PC-3 (cell line): ENCODE measurements around the gene STOX2. TPM values are rescaled to one million over a fixed set of nuclear protein-coding genes. Genes with fewer than 3 reads are reported as not detected.

Experiments used
- ATAC-seq: fragments of 200-7000 bp; cut with Tn5 transposase; 2 replicates; pipeline ENCODE4 v1.9.1; 2020; ENCODE audit warnings: mild to moderate bottlenecking, moderate library complexity
- BruUV-seq: library from RNA; stranded (reverse); fragments of 400-500 nt; replicated peaks from 2 replicates; lab custom pipeline; 2021; lab: Mats Ljungman, UMichigan
- CTCF ChIA-PET: fragments of 300-600 bp; sonication (Branson Sonifier 250); formaldehyde crosslinking; loops from one replicate; lab custom pipeline; 2022; ENCODE audit warnings: antibody characterized with exemption; lab: Charles Lee
- POLR2A ChIA-PET: fragments of 300-600 bp; sonication (Branson Sonifier 250); formaldehyde crosslinking; loops from one replicate; lab custom pipeline; 2022; ENCODE audit warnings: antibody characterized with exemption; ENCODE audit not compliant: unreplicated experiment; lab: Charles Lee
- DNase-seq: peaks from one replicate; pipeline ENCODE4 v3.0.0-alpha.2; 2015
- H2AFZ ChIP-seq: fragments of 300-600 bp; sonication (generic); 2 replicates; pipeline ENCODE4 v1.6.0; 2016; ENCODE audit warnings: antibody characterized with exemption, low read length
- H3F3A ChIP-seq: fragments of 300-600 bp; sonication (generic); one replicate; pipeline ENCODE4 v1.6.0; 2017; ENCODE audit warnings: antibody characterized with exemption, low read length, control low read depth, mild to moderate bottlenecking; ENCODE audit not compliant: unreplicated experiment
- H3K27ac ChIP-seq: fragments of 300-600 bp; sonication (generic); 2 replicates; pipeline ENCODE4 v1.5.1; 2016; ENCODE audit warnings: mild to moderate bottlenecking, low read length
- H3K27me3 ChIP-seq: fragments of 300-600 bp; sonication (generic); 2 replicates; pipeline ENCODE4 v1.6.1; 2016; ENCODE audit warnings: low read length, mixed read lengths
- H3K36me3 ChIP-seq: fragments of 300-600 bp; sonication (generic); 2 replicates; pipeline ENCODE4 v1.6.1; 2016; ENCODE audit warnings: low read depth, mixed run types, low read length, mixed read lengths
- H3K4me1 ChIP-seq: fragments of 300-600 bp; sonication (generic); 2 replicates; pipeline ENCODE4 v1.5.1; 2016; ENCODE audit warnings: low read length; ENCODE audit not compliant: insufficient read depth
- H3K4me2 ChIP-seq: fragments of 300-600 bp; sonication (generic); 2 replicates; pipeline ENCODE4 v1.6.0; 2016; ENCODE audit warnings: low read length
- H3K4me3 ChIP-seq: fragments of 300-600 bp; sonication (generic); 2 replicates; pipeline ENCODE4 v1.5.1; 2016; ENCODE audit warnings: mild to moderate bottlenecking, low read length, mixed read lengths
- H3K79me2 ChIP-seq: fragments of 300-600 bp; sonication (generic); 2 replicates; pipeline ENCODE4 v1.6.1; 2017; ENCODE audit warnings: low read length, mixed read lengths
- H3K9ac ChIP-seq: fragments of 300-600 bp; sonication (generic); 2 replicates; pipeline ENCODE4 v1.6.0; 2016; ENCODE audit warnings: mild to moderate bottlenecking, low read length
- H3K9me2 ChIP-seq: fragments of 300-600 bp; sonication (generic); replicated peaks from 2 replicates; pipeline ENCODE4 v1.6.1; 2016; ENCODE audit warnings: mixed run types, low read length, mixed read lengths
- H3K9me3 ChIP-seq: fragments of 300-600 bp; sonication (generic); 2 replicates; pipeline ENCODE4 v1.6.1; 2016; ENCODE audit warnings: low read length, mixed read lengths
- H4K20me1 ChIP-seq: fragments of 300-600 bp; sonication (generic); 2 replicates; pipeline ENCODE4 v1.6.1; 2016; ENCODE audit warnings: low read length, mixed read lengths
- EZH2 ChIP-seq: fragments of 300-600 bp; sonication (generic); IDR thresholded peaks from one replicate; pipeline ENCODE4 v1.6.1; 2017; ENCODE audit warnings: antibody characterized with exemption, mild to moderate bottlenecking, low read length; ENCODE audit not compliant: unreplicated experiment
- EZH2phosphoT487 ChIP-seq: fragments of 300-600 bp; sonication (generic); IDR thresholded peaks from 2 replicates; pipeline ENCODE4 v1.6.1; 2018; ENCODE audit warnings: mild to moderate bottlenecking, antibody characterized with exemption, low read length, borderline replicate concordance
- intact Hi-C: fragments of 100-400 bp; cut with micrococcal nuclease; formaldehyde crosslinking; loops from 2 replicates; pipeline ENCODE4 v1.9.0; 2023
- total RNA-seq: library from RNA; depleted of rRNA; stranded (reverse); fragments of >200 nt; gene quantifications from 2 replicates; pipeline ENCODE4 v1.2.3, GENCODE V29; 2014
- TF ChIP-seq, protein P1 (sequence below): fragments of 300-600 bp; sonication (generic); conservative IDR thresholded peaks from 2 replicates; pipeline ENCODE4 v1.5.1; 2017; ENCODE audit warnings: antibody characterized with exemption, low read depth, mild to moderate bottlenecking, low read length

STOX2 gene
- total RNA-seq, 1 experiment from 2014 or later = 3.6 TPM

DNA sequence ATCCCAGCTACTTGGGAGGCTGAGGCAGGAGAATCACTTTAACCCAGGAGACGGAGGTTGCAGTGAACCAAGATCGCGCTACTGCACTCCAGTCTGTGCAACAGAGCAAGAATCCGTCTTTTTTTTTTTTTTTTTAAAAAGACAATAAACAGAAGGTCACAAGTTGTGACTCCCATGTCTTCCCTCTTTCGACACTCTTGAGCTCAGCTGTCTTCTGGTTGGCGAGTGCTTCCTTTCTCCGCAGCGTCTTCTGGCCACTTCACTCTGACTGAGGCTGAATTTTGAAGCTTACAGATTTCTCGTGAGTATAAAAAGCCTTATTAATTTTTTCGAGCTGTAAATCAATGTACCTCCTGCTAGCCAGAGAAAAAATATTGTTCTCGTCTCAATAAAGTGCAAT is 124.9 kb downstream of the STOX2 start:
- no TSS peak for BruUV-seq
- ChIA-PET CTCF (no interaction called here), POLR2A (no interaction called here)
- intact Hi-C loops = no loop called here
- no peak overlapping the region for H3K4me2 ChIP-seq
- ATAC-seq = no peak
- H3F3A ChIP-seq = no peaks in the 10 kb centered on the region
- H3K4me3 ChIP-seq = no peak overlapping the region
- no peak for DNase-seq
- no peaks in the 10 kb centered on the region for H3K79me2 ChIP-seq
- H3K27ac ChIP-seq = no peak overlapping the region
- no peaks in the 10 kb centered on the region for H3K9me3 ChIP-seq
- H3K36me3 ChIP-seq = no peaks in the 10 kb centered on the region
- no peak overlapping the region for H2AFZ ChIP-seq
- H3K4me1 ChIP-seq = no peaks in the 10 kb centered on the region
- peaks cover 42% of the 10 kb centered on the region for H3K27me3 ChIP-seq
- no peaks in the 10 kb centered on the region for H3K9me2 ChIP-seq
- no peaks in the 10 kb centered on the region for H4K20me1 ChIP-seq
- H3K9ac ChIP-seq = no peak overlapping the region
- TF ChIP-seq EZH2 (no peak), EZH2phosphoT487 (no peak)
- TF ChIP-seq, protein P1, sequence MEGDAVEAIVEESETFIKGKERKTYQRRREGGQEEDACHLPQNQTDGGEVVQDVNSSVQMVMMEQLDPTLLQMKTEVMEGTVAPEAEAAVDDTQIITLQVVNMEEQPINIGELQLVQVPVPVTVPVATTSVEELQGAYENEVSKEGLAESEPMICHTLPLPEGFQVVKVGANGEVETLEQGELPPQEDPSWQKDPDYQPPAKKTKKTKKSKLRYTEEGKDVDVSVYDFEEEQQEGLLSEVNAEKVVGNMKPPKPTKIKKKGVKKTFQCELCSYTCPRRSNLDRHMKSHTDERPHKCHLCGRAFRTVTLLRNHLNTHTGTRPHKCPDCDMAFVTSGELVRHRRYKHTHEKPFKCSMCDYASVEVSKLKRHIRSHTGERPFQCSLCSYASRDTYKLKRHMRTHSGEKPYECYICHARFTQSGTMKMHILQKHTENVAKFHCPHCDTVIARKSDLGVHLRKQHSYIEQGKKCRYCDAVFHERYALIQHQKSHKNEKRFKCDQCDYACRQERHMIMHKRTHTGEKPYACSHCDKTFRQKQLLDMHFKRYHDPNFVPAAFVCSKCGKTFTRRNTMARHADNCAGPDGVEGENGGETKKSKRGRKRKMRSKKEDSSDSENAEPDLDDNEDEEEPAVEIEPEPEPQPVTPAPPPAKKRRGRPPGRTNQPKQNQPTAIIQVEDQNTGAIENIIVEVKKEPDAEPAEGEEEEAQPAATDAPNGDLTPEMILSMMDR = no peak

DNA sequence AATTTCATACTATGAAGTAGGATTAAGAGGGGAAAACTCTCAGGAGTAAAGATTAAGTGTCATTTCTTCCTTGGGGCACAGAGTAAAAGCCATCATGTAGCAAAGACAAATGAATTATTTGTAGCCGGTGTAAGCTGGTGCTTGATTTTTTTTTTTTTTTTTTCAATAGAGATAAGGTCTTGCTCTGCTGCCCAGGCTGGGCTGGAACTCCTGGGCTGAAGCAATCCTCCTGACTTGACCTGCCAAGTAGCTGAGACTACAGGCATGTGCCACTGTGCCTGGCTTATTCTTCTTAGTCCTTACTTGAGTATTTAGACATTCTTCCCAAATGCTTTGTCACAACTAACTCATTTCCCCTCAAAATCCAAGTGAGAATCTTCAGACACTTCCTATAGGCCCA is 125.7 kb downstream of the STOX2 start:
- ATAC-seq (no peak), DNase-seq (no peak)
- H3K9me2 ChIP-seq = no peaks in the 10 kb centered on the region
- H3F3A ChIP-seq = no peaks in the 10 kb centered on the region
- H3K4me1 ChIP-seq = no peaks in the 10 kb centered on the region
- ChIA-PET CTCF (no interaction called here), POLR2A (no interaction called here)
- H3K27me3 ChIP-seq = peaks cover 43% of the 10 kb centered on the region
- H3K36me3 ChIP-seq = no peaks in the 10 kb centered on the region
- no peaks in the 10 kb centered on the region for H4K20me1 ChIP-seq
- H3K9ac ChIP-seq = no peak overlapping the region
- no TSS peak for BruUV-seq
- no peak for TF ChIP-seq EZH2
- TF ChIP-seq, protein P1 = no peak
- no peak for TF ChIP-seq EZH2phosphoT487
- no peak overlapping the region for H3K27ac ChIP-seq
- no peaks in the 10 kb centered on the region for H3K79me2 ChIP-seq
- intact Hi-C loops = no loop called here
- H3K4me2 ChIP-seq = no peak overlapping the region
- H3K9me3 ChIP-seq = no peaks in the 10 kb centered on the region
- no peak overlapping the region for H3K4me3 ChIP-seq
- no peak overlapping the region for H2AFZ ChIP-seq

DNA sequence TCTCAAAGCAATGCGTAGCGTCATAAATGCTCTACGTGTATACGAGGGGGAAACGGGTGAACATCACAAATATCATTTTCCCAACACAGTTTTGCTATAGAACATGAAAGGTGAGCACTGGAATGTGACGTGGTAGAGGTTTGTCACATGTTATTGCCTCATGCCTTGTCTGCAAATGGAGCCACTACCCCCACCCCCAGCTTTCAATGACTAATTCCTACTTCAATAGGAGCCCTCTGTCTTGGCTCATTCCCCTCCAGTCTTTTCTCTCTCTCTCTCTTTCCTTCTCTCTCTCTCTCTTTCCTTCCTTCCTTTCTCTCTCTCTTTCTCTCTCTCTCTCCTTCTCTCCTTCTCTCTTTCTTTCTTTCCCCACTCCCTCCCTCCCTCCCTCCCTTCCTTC is 127.0 kb downstream of the STOX2 start:
- Histone ChIP-seq H3K9me3 (no peaks in the 10 kb centered on the region), H3K9ac (no peak overlapping the region), H3K36me3 (no peaks in the 10 kb centered on the region), H3K79me2 (no peaks in the 10 kb centered on the region), H3K27ac (no peak overlapping the region), H2AFZ (no peak overlapping the region), H3K4me3 (no peak overlapping the region), H3F3A (no peaks in the 10 kb centered on the region), H4K20me1 (no peaks in the 10 kb centered on the region), H3K4me1 (no peaks in the 10 kb centered on the region), H3K4me2 (no peak overlapping the region), H3K9me2 (no peaks in the 10 kb centered on the region), H3K27me3 (peaks cover 49% of the 10 kb centered on the region)
- CTCF ChIA-PET = no interaction called here
- BruUV-seq = no TSS peak
- intact Hi-C loops = no loop called here
- POLR2A ChIA-PET = no interaction called here
- no peak for DNase-seq
- ATAC-seq = no peak
- no peak for TF ChIP-seq EZH2phosphoT487
- TF ChIP-seq, protein P1 = no peak
- TF ChIP-seq EZH2 = no peak
